HG02884 (cell line): ENCODE data around the gene GLG1.
"Not testable (repeated sequence)": the region's sequence is repeated elsewhere in the genome, so short reads cannot be mapped to it uniquely, and the experiment has no call there.

Source experiments
- ATAC-seq: cut with Tn5 transposase; IDR thresholded peaks from one replicate; pipeline ENCODE4 v1.9.1; 2021; ENCODE audit warnings: mild to moderate bottlenecking, moderate library complexity; ENCODE audit not compliant: unreplicated experiment

Gene GLG1

GRCh38 chr16:74542911-74543578 lies 63.9 kb downstream of the GLG1 start:
- ATAC-seq, result not testable (repeated sequence)

GRCh38 chr16:74540663-74541062 lies 66.3 kb downstream of the GLG1 start:
- not testable (repeated sequence) for ATAC-seq

DNA sequence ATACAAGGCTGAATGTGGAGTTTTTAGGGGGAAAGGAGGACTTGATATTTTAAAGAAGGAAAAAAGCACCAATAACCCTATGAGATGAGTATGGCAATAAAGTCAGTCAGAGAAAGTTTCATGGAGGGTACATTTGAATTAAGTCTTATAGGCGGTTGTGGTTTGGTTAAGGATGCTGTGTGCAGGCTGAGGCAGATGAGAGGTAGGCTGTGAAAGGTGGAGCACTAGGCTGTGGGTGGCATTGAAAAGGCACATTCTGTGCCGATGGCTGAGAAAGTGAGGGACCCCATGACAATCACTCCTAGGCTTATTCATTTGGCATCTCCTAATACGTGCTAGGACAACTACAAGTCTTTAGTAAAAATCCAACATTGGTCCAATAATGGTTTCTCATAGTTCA lies 68.1 kb downstream of the GLG1 start:
- ATAC-seq, result not testable (repeated sequence)

DNA sequence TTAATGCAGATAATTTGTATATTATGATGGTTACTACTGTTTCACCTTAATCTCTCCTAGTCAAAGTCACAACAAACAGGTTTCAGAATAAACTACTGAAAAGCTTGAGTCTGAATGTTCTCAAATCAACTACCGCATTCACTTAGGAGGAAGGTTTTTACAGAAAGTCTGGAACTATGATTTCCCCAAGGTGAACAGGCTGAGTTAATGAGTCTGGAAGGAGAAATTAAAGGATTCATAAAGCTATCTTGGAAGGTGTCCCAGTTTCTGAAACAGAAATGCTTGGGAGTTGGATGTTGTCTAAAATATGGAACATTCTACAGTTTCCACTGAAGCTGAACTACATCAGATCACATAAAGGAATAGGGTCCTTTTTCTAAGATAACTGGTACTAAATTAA lies 69.2 kb downstream of the GLG1 start:
- not testable (repeated sequence) for ATAC-seq

DNA sequence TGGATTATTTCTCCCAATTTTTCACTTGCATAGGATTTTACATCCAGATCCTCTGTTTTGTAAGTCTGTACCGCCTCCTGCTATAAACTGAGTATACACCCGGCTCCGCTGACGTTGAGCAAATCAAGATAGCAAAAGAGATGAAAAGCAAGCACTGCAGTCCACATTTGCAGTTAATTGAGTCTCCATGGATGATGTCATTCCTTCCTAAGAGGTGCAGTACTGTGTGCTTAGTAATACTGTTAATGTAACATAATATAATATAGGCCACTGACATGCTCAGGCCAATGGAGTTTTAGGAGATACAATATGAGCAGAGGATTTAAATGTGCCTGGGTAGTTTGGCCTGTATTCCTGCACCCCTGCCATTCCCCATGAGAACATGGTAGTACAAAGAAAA lies 72.3 kb downstream of the GLG1 start:
- ATAC-seq, result not testable (repeated sequence)

DNA sequence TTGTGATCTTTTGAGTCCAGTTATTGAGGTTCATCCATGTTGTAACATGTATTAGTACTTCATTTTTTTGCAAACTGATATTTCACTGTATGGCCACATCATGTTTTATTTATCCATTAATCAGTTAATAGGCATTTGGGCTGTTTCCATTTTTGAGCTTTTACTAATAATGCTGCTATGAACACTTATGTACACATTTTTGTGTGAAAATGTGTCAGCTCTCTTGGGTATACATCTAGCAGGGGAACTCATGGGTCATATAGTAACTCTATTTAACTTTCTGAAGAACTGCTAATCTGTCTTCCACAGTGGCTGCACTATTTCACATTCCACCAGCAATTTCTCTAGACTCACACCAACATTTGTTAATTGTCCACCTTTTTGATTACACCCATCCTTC lies 82.0 kb downstream of the GLG1 start:
- ATAC-seq, result no peak

DNA sequence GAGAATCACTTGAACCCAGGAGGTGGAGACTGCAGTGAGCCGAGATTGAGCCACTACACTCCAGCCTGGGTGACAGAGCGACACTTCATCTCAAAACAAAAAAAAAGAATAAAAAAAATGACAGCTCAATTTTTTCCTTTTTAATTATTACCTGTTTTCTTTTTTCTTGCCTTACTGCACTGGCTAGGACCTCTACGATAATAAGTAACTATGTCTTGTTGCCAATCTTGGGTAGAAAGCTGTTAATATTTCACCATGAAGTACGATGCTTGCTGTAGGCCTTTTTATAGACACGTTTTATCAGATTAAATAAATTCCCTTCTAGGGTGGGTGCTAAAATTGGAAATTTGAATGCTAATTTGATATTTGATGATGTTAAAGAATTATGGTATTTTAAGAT lies 82.8 kb downstream of the GLG1 start:
- ATAC-seq, result no peak

GRCh38 chr16:74523706-74524105 lies 83.2 kb downstream of the GLG1 start:
- not testable (repeated sequence) for ATAC-seq

DNA sequence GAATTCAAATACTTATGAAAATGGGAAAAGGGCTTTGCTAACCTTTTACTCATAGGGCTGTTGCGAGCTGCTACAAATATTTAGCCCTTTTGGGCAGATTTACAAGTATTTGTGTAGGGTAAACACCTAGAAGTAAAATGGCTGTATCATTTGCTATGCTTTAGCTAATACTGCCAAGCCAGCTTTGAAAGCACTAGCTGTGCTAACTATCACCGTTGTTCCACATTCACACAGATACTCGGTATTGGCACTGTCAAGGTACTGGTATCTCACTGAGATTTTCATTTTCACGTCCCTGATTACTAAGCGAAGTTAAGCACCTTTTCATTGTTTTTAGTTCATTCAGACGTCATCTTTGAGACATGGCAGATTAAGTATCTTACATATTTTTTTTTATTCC lies 84.8 kb downstream of the GLG1 start:
- ATAC-seq, result no peak

GRCh38 chr16:74521691-74522090 lies 85.2 kb downstream of the GLG1 start:
- no peak for ATAC-seq

DNA sequence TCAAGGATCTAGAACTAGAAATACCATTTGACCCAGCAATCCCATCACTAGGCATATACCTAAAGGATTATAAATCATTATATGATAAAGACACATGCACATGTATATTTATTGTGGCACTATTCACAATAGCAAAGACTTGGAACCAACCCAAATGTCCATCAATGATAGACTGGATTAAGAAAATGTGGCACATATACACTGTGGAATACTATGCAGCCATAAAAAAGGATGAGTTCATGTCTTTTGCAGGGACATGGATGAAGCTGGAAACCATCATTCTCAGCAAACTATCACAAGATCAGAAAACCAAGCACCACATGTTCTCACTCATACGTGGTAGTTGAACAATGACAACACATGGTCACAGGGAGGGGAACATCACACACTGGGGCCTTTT lies 88.0 kb downstream of the GLG1 start:
- ATAC-seq, result not testable (repeated sequence)

- no peak for ATAC-seq
Measured at GRCh38 chr16:74511961-74512360, 95.0 kb downstream of the GLG1 start.

GRCh38 chr16:74505011-74505410 lies 101.9 kb downstream of the GLG1 start:
- no peak for ATAC-seq

GRCh38 chr16:74503412-74503811 lies 103.5 kb downstream of the GLG1 start:
- no peak for ATAC-seq

DNA sequence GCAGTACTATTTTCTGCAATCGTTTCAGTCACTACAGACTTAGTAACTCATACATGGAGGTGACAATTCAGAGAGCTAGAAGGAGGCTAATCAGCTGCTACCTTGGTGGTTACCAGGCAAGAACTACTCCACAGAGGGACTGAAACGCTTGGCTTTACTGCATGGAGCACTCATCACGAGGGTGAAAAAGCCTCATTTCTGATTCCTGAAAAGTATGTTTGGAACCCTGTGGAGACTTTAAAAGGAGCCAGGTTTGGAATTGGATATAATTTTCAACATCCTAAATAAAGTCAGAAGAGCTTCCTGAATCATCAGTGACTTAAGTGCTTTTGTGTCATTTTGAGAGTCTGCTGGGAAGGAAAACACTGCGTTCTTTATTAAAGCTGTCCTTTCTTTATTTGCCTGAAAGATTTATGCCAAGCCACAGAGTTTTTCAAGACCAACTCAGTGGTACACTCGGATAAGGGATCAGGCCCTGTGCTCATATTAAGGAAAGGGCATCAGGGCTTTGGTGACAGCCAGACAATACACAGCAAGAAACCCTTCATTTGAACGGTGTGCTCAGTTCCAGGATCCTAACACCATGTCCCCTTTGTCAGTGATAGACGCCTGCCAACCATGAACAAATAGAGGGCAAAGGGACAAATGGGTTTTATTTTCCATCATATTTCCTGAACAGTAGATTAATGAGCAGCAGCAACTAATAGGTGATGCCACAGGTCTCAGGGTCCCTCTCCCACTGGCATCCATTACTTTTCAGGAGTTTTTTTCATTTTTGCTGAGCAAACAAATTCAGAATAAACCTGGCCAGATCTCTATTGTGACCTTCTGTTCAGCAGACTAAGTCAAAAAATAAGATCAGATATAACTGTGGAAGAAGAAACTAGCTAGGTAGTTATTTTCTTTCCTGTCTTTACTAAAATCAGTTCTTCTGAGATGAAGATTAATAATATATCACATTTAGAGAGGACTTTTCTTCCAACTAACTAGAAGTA lies 105.1 kb downstream of the GLG1 start:
- ATAC-seq, result no peak

- ATAC-seq, result no peak
Measured at GRCh38 chr16:74500907-74501306, 106.0 kb downstream of the GLG1 start.

- no peak for ATAC-seq
Measured at GRCh38 chr16:74499114-74499513, 107.8 kb downstream of the GLG1 start.

DNA sequence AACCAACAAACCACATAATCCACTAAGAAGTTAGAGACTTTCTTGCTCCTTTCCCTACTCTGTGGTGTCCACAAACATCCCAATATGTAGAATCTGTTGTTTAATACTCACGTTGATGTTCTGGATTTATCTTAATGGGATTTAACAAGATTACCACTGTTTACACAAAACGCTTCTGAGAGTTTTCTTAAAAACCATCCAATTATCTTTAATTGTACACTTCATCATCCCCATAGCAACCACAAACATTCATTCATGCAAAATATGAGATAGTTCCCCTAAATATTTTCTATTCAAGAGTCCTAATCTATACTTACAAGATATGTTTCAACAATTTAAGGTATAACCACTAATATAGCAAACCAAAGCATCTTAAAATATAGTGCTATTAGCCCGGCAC lies 109.2 kb downstream of the GLG1 start:
- ATAC-seq, result no peak

DNA sequence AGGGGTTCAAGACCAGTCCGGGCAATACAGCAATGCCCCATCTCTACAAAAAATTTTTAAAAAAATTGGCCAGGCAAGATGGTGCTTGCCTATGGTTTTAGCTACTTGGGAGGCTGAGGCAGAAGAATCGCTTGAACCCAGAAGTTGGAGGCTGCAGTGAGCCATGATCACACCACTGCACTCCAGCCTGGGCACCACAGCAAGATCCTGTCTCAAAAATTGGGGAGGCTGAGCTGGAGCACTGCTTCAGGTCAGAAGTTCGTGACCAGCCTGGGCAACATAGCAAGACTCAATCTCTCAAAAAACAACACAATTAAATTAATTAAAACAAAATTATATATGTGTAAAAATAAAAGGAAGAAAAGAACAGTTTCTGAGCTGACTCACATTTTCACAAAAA lies 110.9 kb downstream of the GLG1 start:
- ATAC-seq, result no peak

DNA sequence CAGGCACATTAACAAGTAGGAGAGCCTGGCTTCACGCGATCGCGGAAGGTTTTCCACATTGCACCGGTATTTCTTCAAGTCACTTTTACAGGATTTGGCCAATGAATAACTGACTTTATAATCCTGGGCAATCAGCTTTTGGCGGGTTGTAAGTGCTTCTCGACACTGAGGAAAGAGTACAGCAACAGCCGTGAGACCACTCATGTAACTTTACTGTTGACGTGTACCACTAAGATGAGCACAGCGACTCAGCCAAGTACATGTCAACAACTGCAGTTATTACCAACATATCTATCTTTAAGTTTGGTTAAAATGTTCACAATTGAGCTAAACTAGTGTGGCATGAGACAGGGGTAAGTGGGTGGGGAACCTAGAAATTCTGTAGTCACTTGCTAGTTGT lies 113.9 kb downstream of the GLG1 start:
- ATAC-seq, result no peak

- no peak for ATAC-seq
Measured at GRCh38 chr16:74487634-74488495, 119.0 kb downstream of the GLG1 start.
